ENCODE data around the gene RHOH.

DNA sequence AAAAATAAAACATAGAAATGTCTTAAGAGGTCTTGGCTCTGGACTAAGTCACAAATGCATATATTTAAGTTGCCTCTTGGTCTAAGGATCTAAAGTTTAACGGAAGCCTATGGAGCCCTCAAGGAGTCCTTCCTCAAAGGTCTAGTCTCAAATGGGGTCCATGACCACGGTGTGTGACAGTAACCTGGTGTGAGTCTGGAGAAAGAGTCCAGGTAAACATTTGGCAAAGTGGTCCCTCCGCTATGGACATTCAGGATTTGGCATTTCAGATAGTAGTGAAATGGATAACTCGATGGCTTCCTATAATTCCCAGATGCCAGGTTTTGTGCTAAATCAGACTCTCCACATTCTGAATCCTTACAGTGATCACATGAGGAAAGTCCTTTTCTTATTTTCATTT is 44.2 kb downstream of the RHOH start:
- no peak for TF ChIP-seq EZH2 (IDR thresholded peaks at IDR 0.05; ENCODE audit: insufficient read depth, poor library complexity, severe bottlenecking)
- TF ChIP-seq EZH2phosphoT487 (IDR thresholded peaks at IDR 0.05; ENCODE audit: insufficient read depth, low read depth) = no peak

Measured in GM23248 (cell line).